HL-60 (cell line): Measurements from ENCODE around the gene H1-8.

Source experiments
- DNase-seq, 2 experiments: peaks; one replicate each; pipeline ENCODE4 v3.0.0-alpha.2; 2010 to 2020; ENCODE audit warnings: low read depth in 1 of 2, low spot score in 1 of 2
- H3K27ac ChIP-seq: fragments of 250-450 bp; sonication (Bioruptor Pico); replicated peaks from 2 replicates; pipeline ENCODE4 v1.5.1; 2020; ENCODE audit warnings: mild to moderate bottlenecking, moderate library complexity
- H3K27me3 ChIP-seq: fragments of 250-450 bp; sonication (Bioruptor Pico); 2 replicates; pipeline ENCODE4 v1.5.1; 2021; ENCODE audit warnings: mild to moderate bottlenecking, moderate library complexity; ENCODE audit not compliant: insufficient read depth, poor library complexity, severe bottlenecking
- H3K4me3 ChIP-seq: replicated peaks from 2 replicates; pipeline ENCODE4 v1.5.1; 2011; ENCODE audit warnings: mild to moderate bottlenecking, control low read depth, low read length; ENCODE audit not compliant: insufficient read depth
- GABPA ChIP-seq: IDR thresholded peaks from 2 replicates; pipeline ENCODE4 v1.6.1; 2012; ENCODE audit warnings: low read depth
- POLR2AphosphoS5 ChIP-seq: IDR thresholded peaks from 2 replicates; pipeline ENCODE4 v1.6.1; 2012; ENCODE audit warnings: low read depth
- REST ChIP-seq: IDR thresholded peaks from 2 replicates; pipeline ENCODE4 v1.6.1; 2012; ENCODE audit warnings: low read depth; ENCODE audit not compliant: insufficient replicate concordance
- SPI1 ChIP-seq: IDR thresholded peaks from 2 replicates; pipeline ENCODE4 v1.6.1; 2012; ENCODE audit warnings: low read depth, mild to moderate bottlenecking, borderline replicate concordance
- TF ChIP-seq, protein P1 (sequence below): IDR thresholded peaks from one replicate; pipeline ENCODE4 v1.5.1; 2011; ENCODE audit warnings: low read length, control low read depth, inconsistent platforms; ENCODE audit not compliant: insufficient read depth

Gene H1-8

GRCh38 chr3:129532261-129532660 lies 10.7 kb upstream of the H1-8 start:
- H3K27ac ChIP-seq, result no peak overlapping the region
- H3K4me3 ChIP-seq, result no peak overlapping the region
- no peak for DNase-seq
- no peaks in the 10 kb centered on the region for H3K27me3 ChIP-seq
- no peak for TF ChIP-seq POLR2AphosphoS5
- no peak for TF ChIP-seq REST
- TF ChIP-seq GABPA, result no peak
- TF ChIP-seq SPI1, result no peak
- TF ChIP-seq, protein P1, sequence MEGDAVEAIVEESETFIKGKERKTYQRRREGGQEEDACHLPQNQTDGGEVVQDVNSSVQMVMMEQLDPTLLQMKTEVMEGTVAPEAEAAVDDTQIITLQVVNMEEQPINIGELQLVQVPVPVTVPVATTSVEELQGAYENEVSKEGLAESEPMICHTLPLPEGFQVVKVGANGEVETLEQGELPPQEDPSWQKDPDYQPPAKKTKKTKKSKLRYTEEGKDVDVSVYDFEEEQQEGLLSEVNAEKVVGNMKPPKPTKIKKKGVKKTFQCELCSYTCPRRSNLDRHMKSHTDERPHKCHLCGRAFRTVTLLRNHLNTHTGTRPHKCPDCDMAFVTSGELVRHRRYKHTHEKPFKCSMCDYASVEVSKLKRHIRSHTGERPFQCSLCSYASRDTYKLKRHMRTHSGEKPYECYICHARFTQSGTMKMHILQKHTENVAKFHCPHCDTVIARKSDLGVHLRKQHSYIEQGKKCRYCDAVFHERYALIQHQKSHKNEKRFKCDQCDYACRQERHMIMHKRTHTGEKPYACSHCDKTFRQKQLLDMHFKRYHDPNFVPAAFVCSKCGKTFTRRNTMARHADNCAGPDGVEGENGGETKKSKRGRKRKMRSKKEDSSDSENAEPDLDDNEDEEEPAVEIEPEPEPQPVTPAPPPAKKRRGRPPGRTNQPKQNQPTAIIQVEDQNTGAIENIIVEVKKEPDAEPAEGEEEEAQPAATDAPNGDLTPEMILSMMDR, result no peak

DNA sequence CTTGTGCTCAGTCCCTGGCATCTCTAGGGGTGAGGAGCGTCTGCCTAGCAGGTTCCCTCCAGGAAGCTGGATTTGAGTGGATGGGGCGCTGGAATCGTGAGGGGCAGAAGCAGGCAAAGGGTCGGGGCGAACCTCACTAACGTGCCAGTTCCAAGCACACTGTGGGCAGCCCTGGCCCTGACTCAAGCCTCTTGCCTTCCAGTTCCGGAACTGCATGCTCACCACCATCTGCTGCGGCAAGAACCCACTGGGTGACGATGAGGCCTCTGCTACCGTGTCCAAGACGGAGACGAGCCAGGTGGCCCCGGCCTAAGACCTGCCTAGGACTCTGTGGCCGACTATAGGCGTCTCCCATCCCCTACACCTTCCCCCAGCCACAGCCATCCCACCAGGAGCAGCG lies 9.6 kb upstream of the H1-8 start:
- no peak overlapping the region for H3K4me3 ChIP-seq
- no peak for TF ChIP-seq REST
- no peak for TF ChIP-seq SPI1
- TF ChIP-seq, protein P1, result no peak
- no peak for TF ChIP-seq GABPA
- TF ChIP-seq POLR2AphosphoS5, result no peak
- no peaks in the 10 kb centered on the region for H3K27me3 ChIP-seq
- H3K27ac ChIP-seq, result no peak overlapping the region
- no peak for DNase-seq

GRCh38 chr3:129534428-129535027 lies 8.4 kb upstream of the H1-8 start:
- Histone ChIP-seq H3K27ac (no peak overlapping the region), H3K27me3 (no peaks in the 10 kb centered on the region), H3K4me3 (no peak overlapping the region)
- DNase-seq, result no peak
- TF ChIP-seq REST, result no peak
- TF ChIP-seq GABPA, result no peak
- no peak for TF ChIP-seq SPI1
- TF ChIP-seq, protein P1, result no peak
- TF ChIP-seq POLR2AphosphoS5, result no peak
